ENCODE measurements around the gene SLC41A2.
"Not testable (repeated sequence)": the region's sequence is repeated elsewhere in the genome, so short reads cannot be mapped to it uniquely, and the experiment has no call there.

The SLC41A2 gene

GRCh38 chr12:104964167-104964855, 6.2 kb upstream of the SLC41A2 start:
- no peak for DNase-seq (ENCODE audit: low spot score)

- DNase-seq (ENCODE audit: low spot score): no peak
Observed at GRCh38 chr12:104963757-104964156, 5.7 kb upstream of the SLC41A2 start.

- no peak for DNase-seq (ENCODE audit: low spot score)
Observed at GRCh38 chr12:104960464-104960863, 2.4 kb upstream of the SLC41A2 start.

- no peak for DNase-seq (ENCODE audit: low spot score)
Observed at GRCh38 chr12:104959335-104959841, 1.3 kb upstream of the SLC41A2 start.

- DNase-seq (ENCODE audit: low spot score): no peak
Observed at GRCh38 chr12:104958805-104959334, 780 bp upstream of the SLC41A2 start.

GRCh38 chr12:104957719-104958000, 430 bp downstream of the SLC41A2 start:
- DNase-seq (ENCODE audit: low spot score): peak; percentile 52

- no peak for DNase-seq (ENCODE audit: low spot score)
Observed at GRCh38 chr12:104956870-104957718, 996 bp downstream of the SLC41A2 start.

- no peak for DNase-seq (ENCODE audit: low spot score)
Observed at GRCh38 chr12:104955703-104956102, 2.4 kb downstream of the SLC41A2 start.

GRCh38 chr12:104953323-104953722, 4.8 kb downstream of the SLC41A2 start:
- DNase-seq (ENCODE audit: low spot score): no peak

- no peak for DNase-seq (ENCODE audit: low spot score)
Observed at GRCh38 chr12:104952816-104953215, 5.3 kb downstream of the SLC41A2 start.

GRCh38 chr12:104951759-104952509, 6.2 kb downstream of the SLC41A2 start:
- no peak for DNase-seq (ENCODE audit: low spot score)

GRCh38 chr12:104948716-104949115, 9.4 kb downstream of the SLC41A2 start:
- not testable (repeated sequence) for DNase-seq (ENCODE audit: low spot score)

GRCh38 chr12:104944252-104944651, 13.8 kb downstream of the SLC41A2 start:
- DNase-seq (ENCODE audit: low spot score): no peak

- DNase-seq (ENCODE audit: low spot score): not testable (repeated sequence)
Observed at GRCh38 chr12:104943401-104943800, 14.7 kb downstream of the SLC41A2 start.

GRCh38 chr12:104942075-104942474, 16.0 kb downstream of the SLC41A2 start:
- no peak for DNase-seq (ENCODE audit: low spot score)

- DNase-seq (ENCODE audit: low spot score): no peak
Observed at GRCh38 chr12:104941454-104941853, 16.6 kb downstream of the SLC41A2 start.

GRCh38 chr12:104939089-104939488, 19.0 kb downstream of the SLC41A2 start:
- no peak for DNase-seq (ENCODE audit: low spot score)

- no peak for DNase-seq (ENCODE audit: low spot score)
Observed at GRCh38 chr12:104938371-104938770, 19.7 kb downstream of the SLC41A2 start.

GRCh38 chr12:104935886-104936285, 22.2 kb downstream of the SLC41A2 start:
- no peak for DNase-seq (ENCODE audit: low spot score)

GRCh38 chr12:104933778-104934177, 24.3 kb downstream of the SLC41A2 start:
- no peak for DNase-seq (ENCODE audit: low spot score)

GRCh38 chr12:104933128-104933527, 25.0 kb downstream of the SLC41A2 start:
- no peak for DNase-seq (ENCODE audit: low spot score)

All from HuH-7 (cell line).